ENCODE results near the gene LCK.

LCK gene

GRCh38 chr1:32329931-32330466 is 78.9 kb downstream of the LCK start:
- DNase-seq: no peak

- no peak for DNase-seq
Observed at GRCh38 chr1:32330558-32331151, 79.6 kb downstream of the LCK start.

GRCh38 chr1:32331549-32331948 is 80.5 kb downstream of the LCK start:
- no peak for DNase-seq

- no peak for DNase-seq
Observed at GRCh38 chr1:32332290-32333079, 81.4 kb downstream of the LCK start.

- DNase-seq: no peak
Observed at GRCh38 chr1:32333251-32333963, 82.3 kb downstream of the LCK start.

- DNase-seq: no peak
Observed at GRCh38 chr1:32334274-32334861, 83.3 kb downstream of the LCK start.

GRCh38 chr1:32334864-32335534 is 83.9 kb downstream of the LCK start:
- DNase-seq: no peak

GRCh38 chr1:32335535-32335789 is 84.4 kb downstream of the LCK start:
- DNase-seq: no peak

All from NCI-H748 treated with DMSO at 0.1 percent for 48 hours (cell line).